ENCODE data around the gene LRRC17.

Gene LRRC17

GRCh38 chr7:102983602-102984001, 70.8 kb downstream of the LRRC17 start:
- Histone ChIP-seq H3K9me3 (ENCODE audit: control insufficient read depth, low read length) (no peaks in the 10 kb centered on the region), H3K36me3 (ENCODE audit: control insufficient read depth, insufficient read depth, low read length) (no peaks in the 10 kb centered on the region), H3K4me3 (ENCODE audit: low read length) (no peak overlapping the region), H3K27me3 (ENCODE audit: control insufficient read depth, insufficient read depth, low read length) (no peaks in the 10 kb centered on the region), H3K4me1 (ENCODE audit: control insufficient read depth, insufficient read depth, low read length) (no peaks in the 10 kb centered on the region), H3K9ac (ENCODE audit: low read length) (no peak overlapping the region)

- no peaks in the 10 kb centered on the region for H3K4me1 ChIP-seq (ENCODE audit: control insufficient read depth, insufficient read depth, low read length)
- H3K9ac ChIP-seq (ENCODE audit: low read length), result no peak overlapping the region
- H3K27me3 ChIP-seq (ENCODE audit: control insufficient read depth, insufficient read depth, low read length), result no peaks in the 10 kb centered on the region
- H3K4me3 ChIP-seq (ENCODE audit: low read length), result no peak overlapping the region
- no peaks in the 10 kb centered on the region for H3K36me3 ChIP-seq (ENCODE audit: control insufficient read depth, insufficient read depth, low read length)
- H3K9me3 ChIP-seq (ENCODE audit: control insufficient read depth, low read length), result no peaks in the 10 kb centered on the region
These were observed 72.5 kb downstream of the LRRC17 start for GRCh38 chr7:102985176-102985783.

GRCh38 chr7:102988088-102988487, 75.3 kb downstream of the LRRC17 start:
- Histone ChIP-seq H3K27me3 (ENCODE audit: control insufficient read depth, insufficient read depth, low read length) (no peaks in the 10 kb centered on the region), H3K9me3 (ENCODE audit: control insufficient read depth, low read length) (no peaks in the 10 kb centered on the region), H3K36me3 (ENCODE audit: control insufficient read depth, insufficient read depth, low read length) (no peaks in the 10 kb centered on the region), H3K9ac (ENCODE audit: low read length) (no peak overlapping the region), H3K4me1 (ENCODE audit: control insufficient read depth, insufficient read depth, low read length) (peaks cover 20% of the 10 kb centered on the region), H3K4me3 (ENCODE audit: low read length) (no peak overlapping the region)

- Histone ChIP-seq H3K4me1 (ENCODE audit: control insufficient read depth, insufficient read depth, low read length) (peaks cover 26% of the 10 kb centered on the region), H3K4me3 (ENCODE audit: low read length) (no peak overlapping the region), H3K9ac (ENCODE audit: low read length) (no peak overlapping the region), H3K36me3 (ENCODE audit: control insufficient read depth, insufficient read depth, low read length) (no peaks in the 10 kb centered on the region), H3K27me3 (ENCODE audit: control insufficient read depth, insufficient read depth, low read length) (no peaks in the 10 kb centered on the region), H3K9me3 (ENCODE audit: control insufficient read depth, low read length) (no peaks in the 10 kb centered on the region)
These were observed 76.1 kb downstream of the LRRC17 start for GRCh38 chr7:102988631-102989560.

GRCh38 chr7:102990642-102991041, 77.8 kb downstream of the LRRC17 start:
- Histone ChIP-seq H3K36me3 (ENCODE audit: control insufficient read depth, insufficient read depth, low read length) (no peaks in the 10 kb centered on the region), H3K9me3 (ENCODE audit: control insufficient read depth, low read length) (no peaks in the 10 kb centered on the region), H3K4me3 (ENCODE audit: low read length) (no peak overlapping the region), H3K9ac (ENCODE audit: low read length) (no peak overlapping the region), H3K27me3 (ENCODE audit: control insufficient read depth, insufficient read depth, low read length) (no peaks in the 10 kb centered on the region), H3K4me1 (ENCODE audit: control insufficient read depth, insufficient read depth, low read length) (peaks cover 26% of the 10 kb centered on the region)

- no peak overlapping the region for H3K4me3 ChIP-seq (ENCODE audit: low read length)
- no peaks in the 10 kb centered on the region for H3K9me3 ChIP-seq (ENCODE audit: control insufficient read depth, low read length)
- no peaks in the 10 kb centered on the region for H3K27me3 ChIP-seq (ENCODE audit: control insufficient read depth, insufficient read depth, low read length)
- peaks cover 26% of the 10 kb centered on the region for H3K4me1 ChIP-seq (ENCODE audit: control insufficient read depth, insufficient read depth, low read length)
- H3K36me3 ChIP-seq (ENCODE audit: control insufficient read depth, insufficient read depth, low read length), result no peaks in the 10 kb centered on the region
- H3K9ac ChIP-seq (ENCODE audit: low read length), result no peak overlapping the region
These were observed 78.3 kb downstream of the LRRC17 start for GRCh38 chr7:102991077-102991539.

- H3K27me3 ChIP-seq (ENCODE audit: control insufficient read depth, insufficient read depth, low read length), result no peaks in the 10 kb centered on the region
- no peaks in the 10 kb centered on the region for H3K36me3 ChIP-seq (ENCODE audit: control insufficient read depth, insufficient read depth, low read length)
- H3K9ac ChIP-seq (ENCODE audit: low read length), result no peak overlapping the region
- peaks cover 26% of the 10 kb centered on the region for H3K4me1 ChIP-seq (ENCODE audit: control insufficient read depth, insufficient read depth, low read length)
- H3K9me3 ChIP-seq (ENCODE audit: control insufficient read depth, low read length), result no peaks in the 10 kb centered on the region
- H3K4me3 ChIP-seq (ENCODE audit: low read length), result no peak overlapping the region
These were observed 78.9 kb downstream of the LRRC17 start for GRCh38 chr7:102991540-102992214.

- Histone ChIP-seq H3K9me3 (ENCODE audit: control insufficient read depth, low read length) (no peaks in the 10 kb centered on the region), H3K4me1 (ENCODE audit: control insufficient read depth, insufficient read depth, low read length) (peaks cover 26% of the 10 kb centered on the region), H3K36me3 (ENCODE audit: control insufficient read depth, insufficient read depth, low read length) (no peaks in the 10 kb centered on the region), H3K9ac (ENCODE audit: low read length) (no peak overlapping the region), H3K27me3 (ENCODE audit: control insufficient read depth, insufficient read depth, low read length) (no peaks in the 10 kb centered on the region), H3K4me3 (ENCODE audit: low read length) (no peak overlapping the region)
These were observed 79.7 kb downstream of the LRRC17 start for GRCh38 chr7:102992509-102992937.

GRCh38 chr7:102992938-102993717, 80.3 kb downstream of the LRRC17 start:
- Histone ChIP-seq H3K9me3 (ENCODE audit: control insufficient read depth, low read length) (no peaks in the 10 kb centered on the region), H3K9ac (ENCODE audit: low read length) (no peak overlapping the region), H3K4me1 (ENCODE audit: control insufficient read depth, insufficient read depth, low read length) (peaks cover 26% of the 10 kb centered on the region), H3K4me3 (ENCODE audit: low read length) (no peak overlapping the region), H3K36me3 (ENCODE audit: control insufficient read depth, insufficient read depth, low read length) (no peaks in the 10 kb centered on the region), H3K27me3 (ENCODE audit: control insufficient read depth, insufficient read depth, low read length) (no peaks in the 10 kb centered on the region)

GRCh38 chr7:102993718-102994029, 80.9 kb downstream of the LRRC17 start:
- Histone ChIP-seq H3K36me3 (ENCODE audit: control insufficient read depth, insufficient read depth, low read length) (no peaks in the 10 kb centered on the region), H3K4me3 (ENCODE audit: low read length) (no peak overlapping the region), H3K4me1 (ENCODE audit: control insufficient read depth, insufficient read depth, low read length) (peaks cover 26% of the 10 kb centered on the region), H3K27me3 (ENCODE audit: control insufficient read depth, insufficient read depth, low read length) (no peaks in the 10 kb centered on the region), H3K9me3 (ENCODE audit: control insufficient read depth, low read length) (no peaks in the 10 kb centered on the region), H3K9ac (ENCODE audit: low read length) (no peak overlapping the region)

- no peak overlapping the region for H3K9ac ChIP-seq (ENCODE audit: low read length)
- H3K9me3 ChIP-seq (ENCODE audit: control insufficient read depth, low read length), result no peaks in the 10 kb centered on the region
- no peak overlapping the region for H3K4me3 ChIP-seq (ENCODE audit: low read length)
- H3K36me3 ChIP-seq (ENCODE audit: control insufficient read depth, insufficient read depth, low read length), result no peaks in the 10 kb centered on the region
- no peaks in the 10 kb centered on the region for H3K27me3 ChIP-seq (ENCODE audit: control insufficient read depth, insufficient read depth, low read length)
- H3K4me1 ChIP-seq (ENCODE audit: control insufficient read depth, insufficient read depth, low read length), result peaks cover 26% of the 10 kb centered on the region
These were observed 81.8 kb downstream of the LRRC17 start for GRCh38 chr7:102994567-102994966.

All from mucosa of stomach (tissue), 1 donor.